ENCODE data around the gene SH3BP4.

SH3BP4 gene

GRCh38 chr2:235097196-235097595, 145.4 kb downstream of the SH3BP4 start:
- DNase-seq: no peak

GRCh38 chr2:235098269-235098668, 146.5 kb downstream of the SH3BP4 start:
- no peak for DNase-seq

GRCh38 chr2:235098736-235099494, 147.1 kb downstream of the SH3BP4 start:
- no peak for DNase-seq

GRCh38 chr2:235102896-235103295, 151.1 kb downstream of the SH3BP4 start:
- no peak for DNase-seq
